Mesenchymal stem cell (in vitro differentiated cells and primary cell): ENCODE results near the gene MS4A4A.
"Not testable (repeated sequence)": the region's sequence is repeated elsewhere in the genome, so short reads cannot be mapped to it uniquely, and the experiment has no call there.

Experiments
- DNase-seq: peaks from one replicate; pipeline ENCODE4 v3.0.0-alpha.2; 2013
- H2AFZ ChIP-seq: one replicate; pipeline ENCODE4 v1.6.1; 2013; ENCODE audit warnings: low read depth, mild to moderate bottlenecking, control low read depth, inconsistent platforms, low read length, moderate library complexity
- H2AK5ac ChIP-seq: 2 replicates; pipeline ENCODE4 v1.6.1; 2013; ENCODE audit warnings: low read length, moderate library complexity, mild to moderate bottlenecking, inconsistent platforms; ENCODE audit not compliant: severe bottlenecking
- H2BK120ac ChIP-seq: one replicate; pipeline ENCODE4 v1.6.1; 2013; ENCODE audit warnings: low read depth, mild to moderate bottlenecking, inconsistent platforms, low read length, moderate library complexity
- H2BK12ac ChIP-seq, 2 experiments: one replicate each; pipeline ENCODE4 v1.6.1; 2013; ENCODE audit warnings: inconsistent platforms in 2 of 2, low read length in 2 of 2, mild to moderate bottlenecking in 2 of 2, moderate library complexity in 2 of 2, control low read depth in 1 of 2
- H2BK15ac ChIP-seq: one replicate; pipeline ENCODE4 v1.6.1; 2013; ENCODE audit warnings: mild to moderate bottlenecking, low read depth, inconsistent platforms; ENCODE audit not compliant: poor library complexity, severe bottlenecking
- H2BK5ac ChIP-seq: 2 replicates; pipeline ENCODE4 v1.6.1; 2013; ENCODE audit warnings: low read depth, mild to moderate bottlenecking, low read length, control low read depth, inconsistent platforms; ENCODE audit not compliant: poor library complexity, severe bottlenecking
- H3K14ac ChIP-seq, 2 experiments: one replicate each; pipeline ENCODE4 v1.6.1; 2013; ENCODE audit warnings: inconsistent platforms in 2 of 2, low read length in 2 of 2, control low read depth in 1 of 2, mild to moderate bottlenecking in 1 of 2, moderate library complexity in 1 of 2
- H3K18ac ChIP-seq, 2 experiments: one replicate each; pipeline ENCODE4 v1.6.1; 2013; ENCODE audit warnings: inconsistent platforms in 2 of 2, low read length in 2 of 2, control low read depth in 1 of 2, low read depth in 1 of 2, mild to moderate bottlenecking in 1 of 2
- H3K23ac ChIP-seq, 2 experiments: one replicate each; pipeline ENCODE4 v1.6.1; 2013; ENCODE audit warnings: inconsistent platforms in 2 of 2, low read length in 2 of 2, mild to moderate bottlenecking in 2 of 2, moderate library complexity in 2 of 2, control low read depth in 1 of 2
- H3K27ac ChIP-seq: 2 replicates; pipeline ENCODE4 v1.5.1; 2013; ENCODE audit warnings: mild to moderate bottlenecking, moderate library complexity, low read length, control low read depth, inconsistent platforms; ENCODE audit not compliant: poor library complexity, severe bottlenecking
- H3K27me3 ChIP-seq, 2 experiments: 2 replicates each; pipeline versions ENCODE4 v1.6.1 to v1.7.0; 2013; ENCODE audit warnings: low read length in 2 of 2, mild to moderate bottlenecking in 2 of 2, moderate library complexity in 2 of 2, control low read depth in 1 of 2, inconsistent platforms in 1 of 2; ENCODE audit not compliant: control insufficient read depth in 1 of 2, insufficient read depth in 1 of 2
- H3K36me3 ChIP-seq, 2 experiments: 2 replicates each; pipeline versions ENCODE4 v1.6.1 to v1.7.0; 2013; ENCODE audit warnings: low read length in 2 of 2, control low read depth in 1 of 2, inconsistent platforms in 1 of 2, low read depth in 1 of 2, mild to moderate bottlenecking in 1 of 2; ENCODE audit not compliant: insufficient read depth in 2 of 2, control insufficient read depth in 1 of 2
- H3K4ac ChIP-seq, 2 experiments: one replicate each; pipeline ENCODE4 v1.6.1; 2013; ENCODE audit warnings: inconsistent platforms in 2 of 2, low read length in 2 of 2, mild to moderate bottlenecking in 2 of 2, moderate library complexity in 2 of 2, control low read depth in 1 of 2, low read depth in 1 of 2
- H3K4me1 ChIP-seq: 2 replicates; pipeline ENCODE4 v1.6.1; 2013; ENCODE audit warnings: low read depth, low read length, control low read depth; ENCODE audit not compliant: control insufficient read depth, insufficient read depth
- H3K4me2 ChIP-seq: 2 replicates; pipeline ENCODE4 v1.6.1; 2013; ENCODE audit warnings: low read length, mild to moderate bottlenecking, inconsistent platforms; ENCODE audit not compliant: poor library complexity, severe bottlenecking
- H3K4me3 ChIP-seq, 2 experiments: 2 replicates each; pipeline versions ENCODE4 v1.5.1 to v1.7.0; 2013; ENCODE audit warnings: low read length in 2 of 2, mild to moderate bottlenecking in 2 of 2, control low read depth in 1 of 2, low read depth in 1 of 2; ENCODE audit not compliant: insufficient read depth in 1 of 2
- H3K79me1 ChIP-seq: replicated peaks from 2 replicates; pipeline ENCODE4 v1.6.1; 2013; ENCODE audit warnings: mild to moderate bottlenecking, control low read depth, low read length, inconsistent platforms; ENCODE audit not compliant: poor library complexity, severe bottlenecking
- H3K9ac ChIP-seq: 2 replicates; pipeline ENCODE4 v1.7.0; 2013; ENCODE audit warnings: mild to moderate bottlenecking, low read length, moderate library complexity
- H3K9me3 ChIP-seq: 2 replicates; pipeline ENCODE4 v1.7.0; 2013; ENCODE audit warnings: mild to moderate bottlenecking, low read length; ENCODE audit not compliant: control insufficient read depth
- H4K8ac ChIP-seq: one replicate; pipeline ENCODE4 v1.6.1; 2013; ENCODE audit warnings: inconsistent platforms, mild to moderate bottlenecking, low read length, moderate library complexity
- H4K91ac ChIP-seq: one replicate; pipeline ENCODE4 v1.6.1; 2013; ENCODE audit warnings: mild to moderate bottlenecking, low read length, inconsistent platforms
- WGBS: methylation state at CpG from one replicate; pipeline ENCODE4 v1.1.7; 2013; ENCODE audit warnings: mixed read lengths; 5-methylcytosine and 5-hydroxymethylcytosine counted together

Gene MS4A4A

DNA sequence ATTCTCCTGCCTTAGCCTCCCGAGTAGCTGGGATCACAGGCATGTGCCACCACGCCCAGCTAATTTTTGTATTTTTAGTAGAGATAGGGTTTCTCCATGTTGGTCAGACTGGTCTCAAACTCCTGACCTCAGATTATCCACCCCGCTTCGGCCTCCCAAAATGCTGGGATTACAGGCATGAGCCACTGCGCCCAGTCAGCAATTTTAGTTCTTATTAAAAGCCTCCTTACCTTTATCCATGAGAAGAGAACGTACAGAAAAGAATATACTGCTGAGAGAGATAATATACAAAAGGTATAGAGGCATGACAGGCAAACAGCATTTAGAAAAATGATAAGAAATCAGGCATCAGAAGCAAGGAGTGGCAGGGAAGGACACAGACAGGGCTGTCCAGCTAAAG, 21.4 kb downstream of the MS4A4A start:
- H3K27ac ChIP-seq, H2BK15ac ChIP-seq, H2BK120ac ChIP-seq, H3K36me3 ChIP-seq, H3K9ac ChIP-seq, H3K9me3 ChIP-seq, H3K4me2 ChIP-seq, H4K8ac ChIP-seq, H3K23ac ChIP-seq, H3K4me3 ChIP-seq, H2BK12ac ChIP-seq, H3K27me3 ChIP-seq, H3K18ac ChIP-seq, H2AFZ ChIP-seq, H3K4me1 ChIP-seq, H3K4ac ChIP-seq, H4K91ac ChIP-seq, H2BK5ac ChIP-seq, H2AK5ac ChIP-seq, H3K79me1 ChIP-seq, H3K14ac ChIP-seq, DNase-seq: not testable (repeated sequence)
- 95% methylated on average over 3 of the region's 6 CpGs for WGBS

DNA sequence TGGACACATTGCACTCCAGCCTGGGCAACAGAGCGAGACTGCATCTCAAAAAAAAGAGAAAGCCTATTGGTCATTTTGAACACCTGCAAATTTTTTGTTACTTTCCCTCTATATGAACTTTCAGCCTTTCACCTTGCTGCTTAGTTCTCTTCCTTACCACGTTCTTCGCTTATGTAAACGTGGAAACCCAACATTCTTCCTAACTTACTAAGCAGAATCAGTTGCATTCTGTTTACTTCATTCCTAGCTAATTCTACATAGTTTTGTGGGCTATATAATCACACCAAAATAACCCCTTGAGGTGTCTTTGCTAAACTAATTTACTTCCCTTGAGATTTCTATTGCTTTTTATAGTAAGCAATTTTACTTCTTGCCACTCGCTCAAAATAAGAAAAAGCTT, 23.2 kb downstream of the MS4A4A start:
- no peaks in the 10 kb centered on the region for H3K9me3 ChIP-seq
- 18% methylated on average over 4 of the region's 5 CpGs for WGBS
- DNase-seq: peak; percentile 63

DNA sequence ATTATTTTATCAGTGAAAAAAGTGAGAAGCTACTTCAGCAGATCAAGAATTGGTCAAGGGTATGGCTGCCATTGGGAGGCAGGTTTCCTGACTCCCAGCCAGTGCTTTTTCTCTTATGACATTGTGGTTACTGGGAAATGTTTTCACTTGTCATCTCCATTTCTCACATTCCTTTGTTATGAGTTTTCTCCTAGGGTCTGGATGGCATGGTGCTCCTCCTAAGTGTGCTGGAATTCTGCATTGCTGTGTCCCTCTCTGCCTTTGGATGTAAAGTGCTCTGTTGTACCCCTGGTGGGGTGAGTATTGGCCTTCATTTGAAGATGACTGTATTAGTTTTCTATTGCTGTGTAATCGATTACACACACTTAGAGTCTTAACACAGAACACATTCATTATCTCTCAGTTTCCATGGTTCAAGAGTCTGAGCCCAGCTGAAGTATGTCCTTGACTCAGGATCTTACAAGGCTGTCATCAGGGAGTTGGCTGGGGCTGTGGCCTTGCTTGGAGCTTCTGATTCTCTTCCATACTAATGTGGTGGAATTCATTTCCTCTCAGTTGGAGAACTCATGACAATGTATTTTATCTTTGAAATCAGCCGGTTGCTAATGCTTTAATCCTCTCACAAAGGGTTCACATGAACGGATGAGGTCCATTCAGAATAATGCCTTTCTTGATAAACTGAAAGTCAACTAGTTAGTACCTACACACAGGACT, 25.6 kb downstream of the MS4A4A start:
- Histone ChIP-seq H2BK15ac (no peak overlapping the region), H3K9ac (no peak overlapping the region), H3K4me1 (peaks cover 2% of the 10 kb centered on the region), H3K14ac (no peak overlapping the region), H3K9me3 (no peaks in the 10 kb centered on the region), H2BK12ac (no peak overlapping the region), H2AFZ (no peak overlapping the region), H4K8ac (no peak overlapping the region), H3K36me3 (no peaks in the 10 kb centered on the region), H3K4me2 (no peak overlapping the region), H2AK5ac (peak overlapping the region; percentile 80), H3K4me3 (no peak overlapping the region), H3K18ac (no peak overlapping the region), H3K27me3 (no peaks in the 10 kb centered on the region), H2BK120ac (no peak overlapping the region), H3K23ac (no peak overlapping the region), H3K27ac (peak overlapping the region; percentile 64), H4K91ac (no peak overlapping the region), H3K4ac (no peak overlapping the region), H2BK5ac (no peak overlapping the region), H3K79me1 (no peaks in the 10 kb centered on the region)
- WGBS: 42% methylated on average over 2 of the region's 3 CpGs
- DNase-seq: peak; percentile 85

More for the DNA sequence above, 23.2 kb downstream of the MS4A4A start:
- Histone ChIP-seq H3K18ac (no peak overlapping the region), H3K4ac (no peak overlapping the region), H3K9ac (no peak overlapping the region), H3K23ac (no peak overlapping the region), H2BK120ac (no peak overlapping the region), H3K79me1 (no peaks in the 10 kb centered on the region), H4K91ac (no peak overlapping the region), H3K36me3 (no peaks in the 10 kb centered on the region), H3K4me2 (no peak overlapping the region), H3K27ac (no peak overlapping the region), H2BK5ac (no peak overlapping the region), H2BK12ac (no peak overlapping the region), H3K4me3 (no peak overlapping the region), H4K8ac (no peak overlapping the region), H3K4me1 (peaks cover 2% of the 10 kb centered on the region), H2AFZ (no peak overlapping the region), H2BK15ac (no peak overlapping the region), H3K14ac (no peak overlapping the region), H2AK5ac (no peak overlapping the region), H3K27me3 (no peaks in the 10 kb centered on the region)

DNA sequence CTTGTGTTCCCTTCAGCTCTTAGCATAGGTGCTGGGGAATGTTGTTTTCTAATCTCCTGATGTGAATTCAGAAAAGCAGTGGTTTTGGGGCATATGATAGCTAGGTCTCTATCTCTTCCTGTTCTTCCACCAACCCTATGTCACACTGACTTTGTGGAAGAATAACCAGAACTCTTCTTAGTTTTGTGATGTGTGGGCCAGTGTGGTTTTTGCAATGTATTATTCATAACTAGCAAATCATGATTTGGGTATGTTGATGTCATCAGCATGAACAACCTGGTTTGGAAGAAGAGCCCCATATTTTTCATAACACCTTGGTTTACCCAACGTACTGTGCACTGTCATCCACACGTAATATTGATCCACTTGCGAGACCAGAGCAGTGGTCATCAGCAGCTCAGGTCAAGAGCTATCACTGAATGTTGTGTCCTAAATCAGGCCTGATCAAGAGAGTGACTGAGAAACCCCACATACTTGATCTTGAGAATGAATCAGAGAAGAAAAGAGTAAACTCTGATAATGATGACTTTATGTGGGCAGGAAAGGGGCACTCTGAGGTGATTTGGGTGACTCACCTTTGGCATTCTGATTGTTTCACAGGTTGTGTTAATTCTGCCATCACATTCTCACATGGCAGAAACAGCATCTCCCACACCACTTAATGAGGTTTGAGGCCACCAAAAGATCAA, 27.2 kb downstream of the MS4A4A start:
- H3K27me3 ChIP-seq: no peaks in the 10 kb centered on the region
- H2AFZ ChIP-seq: no peak overlapping the region
- H3K9ac ChIP-seq: no peak overlapping the region
- no peak overlapping the region for H2BK15ac ChIP-seq
- no peak overlapping the region for H2BK120ac ChIP-seq
- H3K4ac ChIP-seq: no peak overlapping the region
- no peak overlapping the region for H3K4me3 ChIP-seq
- H3K14ac ChIP-seq: no peak overlapping the region
- H2AK5ac ChIP-seq: peak overlapping the region; percentile 85
- H3K18ac ChIP-seq: no peak overlapping the region
- no peaks in the 10 kb centered on the region for H3K36me3 ChIP-seq
- H3K79me1 ChIP-seq: no peaks in the 10 kb centered on the region
- H3K23ac ChIP-seq: no peak overlapping the region
- H3K4me1 ChIP-seq: peaks cover 2% of the 10 kb centered on the region
- H3K4me2 ChIP-seq: no peak overlapping the region
- H2BK5ac ChIP-seq: no peak overlapping the region
- H4K8ac ChIP-seq: no peak overlapping the region
- 87% methylated on average over 3 of the region's 3 CpGs for WGBS
- no peak for DNase-seq
- no peak overlapping the region for H4K91ac ChIP-seq
- no peak overlapping the region for H2BK12ac ChIP-seq
- no peaks in the 10 kb centered on the region for H3K9me3 ChIP-seq
- no peak overlapping the region for H3K27ac ChIP-seq
